Measurements from ENCODE around the gene GOLGA6L22. TPM values are rescaled to one million over a fixed set of nuclear protein-coding genes. Genes with fewer than 3 reads are reported as not detected.
"Not testable (repeated sequence)": the region's sequence is repeated elsewhere in the genome, so short reads cannot be mapped to it uniquely, and the experiment has no call there.

The GOLGA6L22 gene
- total RNA-seq, 4 donors from 2014 or later: not detected

DNA sequence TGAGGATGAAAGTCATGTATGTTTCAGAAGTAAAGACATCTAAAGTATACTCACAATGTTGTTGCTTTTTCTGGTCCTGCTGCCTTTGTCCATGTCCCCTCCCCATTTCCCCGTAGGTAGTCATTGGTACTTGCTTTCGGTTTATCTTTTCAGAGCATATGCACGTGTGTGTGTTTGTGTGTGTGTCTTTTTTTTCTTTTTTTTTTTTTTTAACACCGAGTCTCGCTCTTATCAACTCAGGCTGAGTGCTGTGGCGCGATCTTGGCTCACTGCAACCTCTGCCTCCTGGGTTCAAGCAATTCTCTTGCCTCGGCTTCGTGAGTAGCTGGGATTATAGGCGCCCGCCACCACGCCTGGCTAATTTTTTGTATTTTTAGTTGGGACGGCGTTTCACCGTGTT, 57.4 kb downstream of the GOLGA6L22 start:
- H3K4me1 ChIP-seq; H3K27ac ChIP-seq (replicated peaks in 1 of 4); H3K9me3 ChIP-seq; H3K36me3 ChIP-seq; DNase-seq (ENCODE audit: extremely low spot score); intact Hi-C loops (cut with DNase I); H3K27me3 ChIP-seq; H3K4me3 ChIP-seq: not testable (repeated sequence)
- 94% methylated on average over 5 of the region's 15 CpGs for WGBS

Small RNAs within 50 kb of the gene (small RNA-seq; reads per million reads assigned to genes)
- gene RN7SL545P: 0 reads per million in 3 donors

All from esophagus muscularis mucosa (tissue), 4 donors.